HCT116 (cell line): Measurements from ENCODE around the gene SLC2A1. TPM values are rescaled to one million over a fixed set of nuclear protein-coding genes. Genes with fewer than 3 reads are reported as not detected.

Experiments used
- ATAC-seq: fragments of 200-7000 bp; cut with Tn5 transposase; 2 replicates; pipeline ENCODE4 v1.9.1; 2020; ENCODE audit warnings: mild to moderate bottlenecking, moderate library complexity
- BruUV-seq: library from RNA; stranded (reverse); fragments of 400-500 nt; replicated peaks from 2 replicates; lab custom pipeline; 2021; lab: Mats Ljungman, UMichigan
- CTCF ChIA-PET: fragments of 300-600 bp; sonication (Branson Sonifier 250); formaldehyde crosslinking; loops from one replicate; lab custom pipeline; 2021; ENCODE audit warnings: antibody characterized with exemption; lab: Charles Lee
- POLR2A ChIA-PET: fragments of 300-600, 350-600 bp; sonication (Branson Sonifier 250); formaldehyde crosslinking; loops from one replicate; lab custom pipeline; 2021; ENCODE audit warnings: antibody characterized with exemption; lab: Charles Lee
- RAD21 ChIA-PET, 2 experiments: fragments of 300-600 bp; sonication (Branson Sonifier 250); formaldehyde crosslinking; loops; one replicate each; lab custom pipeline; 2023; ENCODE audit warnings: low total read pairs in 2 of 2; ENCODE audit not compliant: uncharacterized antibody in 2 of 2, unreplicated experiment in 2 of 2, low non-redundant PET in 1 of 2; lab: Charles Lee
- DNase-seq: peaks from one replicate; pipeline ENCODE4 v3.0.0-alpha.2; 2010; ENCODE audit warnings: low read depth, low spot score
- H2AFZ ChIP-seq: fragments of 200-600 bp; shearing (Covaris generic), sonication (generic); 2 replicates; pipeline ENCODE4 v1.6.1; 2017; ENCODE audit warnings: low read depth, mixed run types, mixed read lengths, antibody characterized with exemption, low read length; ENCODE audit not compliant: poor library complexity, severe bottlenecking
- H3K27ac ChIP-seq: 2 replicates; pipeline ENCODE4 v1.5.1; 2012; ENCODE audit warnings: low read depth, low read length
- H3K27me3 ChIP-seq: fragments of 200-600 bp; sonication (generic); 2 replicates; pipeline ENCODE4 v1.6.1; 2016; ENCODE audit warnings: mixed run types, low read length, mixed read lengths; ENCODE audit not compliant: insufficient read depth
- H3K36me3 ChIP-seq, 2 experiments: fragments of 200-500 bp in 1 of 2; fragments of 200-600 bp in 1 of 2; sonication (Bioruptor generic) in 1 of 2; sonication (generic) in 1 of 2; 2 replicates each; pipeline versions ENCODE4 v1.5.1 to v1.6.1; 2014 to 2016; ENCODE audit warnings: low read length in 2 of 2, inconsistent platforms in 1 of 2, mixed read lengths in 1 of 2, mixed run types in 1 of 2; ENCODE audit not compliant: insufficient read depth in 2 of 2, control insufficient read depth in 1 of 2
- H3K4me1 ChIP-seq, 2 experiments: fragments of 200-600 bp in 1 of 2; sonication (generic) in 1 of 2; 2 replicates each; pipeline versions ENCODE4 v1.5.1 to v1.6.1; 2012 to 2017; ENCODE audit warnings: low read length in 2 of 2, inconsistent platforms in 1 of 2, mild to moderate bottlenecking in 1 of 2, mixed read lengths in 1 of 2, mixed run types in 1 of 2, moderate library complexity in 1 of 2; ENCODE audit not compliant: insufficient read depth in 2 of 2, control insufficient read depth in 1 of 2
- H3K4me2 ChIP-seq: fragments of 200-600 bp; sonication (generic); 2 replicates; pipeline ENCODE4 v1.6.1; 2017; ENCODE audit warnings: mixed run types, low read length, mixed read lengths
- H3K4me3 ChIP-seq, 2 experiments: fragments of 200-600 bp in 1 of 2; sonication (generic) in 1 of 2; replicated peaks in 1 of 2; 2 replicates each; pipeline ENCODE4 v1.5.1; 2011 to 2016; ENCODE audit warnings: low read length in 2 of 2, control low read depth in 1 of 2, low read depth in 1 of 2, mild to moderate bottlenecking in 1 of 2, mixed read lengths in 1 of 2, mixed run types in 1 of 2
- H3K79me2 ChIP-seq: fragments of 200-600 bp; sonication (generic); 2 replicates; pipeline ENCODE4 v1.6.1; 2017; ENCODE audit warnings: mild to moderate bottlenecking, mixed run types, low read length, moderate library complexity, mixed read lengths; ENCODE audit not compliant: insufficient read depth
- H3K9ac ChIP-seq: fragments of 200-600 bp; sonication (generic); 2 replicates; pipeline ENCODE4 v1.6.1; 2016; ENCODE audit warnings: low read length, mixed read lengths
- H3K9me2 ChIP-seq: fragments of 200-600 bp; sonication (generic), shearing (Covaris generic); 2 replicates; pipeline ENCODE4 v1.6.1; 2017; ENCODE audit warnings: mixed run types, mild to moderate bottlenecking, moderate library complexity; ENCODE audit not compliant: insufficient read depth
- H3K9me3 ChIP-seq, 2 experiments: fragments of 200-500 bp in 1 of 2; fragments of 200-600 bp in 1 of 2; sonication (Bioruptor generic) in 1 of 2; sonication (generic) in 1 of 2; 2 replicates each; pipeline ENCODE4 v1.6.1; 2014 to 2017; ENCODE audit warnings: low read length in 2 of 2, mixed read lengths in 2 of 2, inconsistent platforms in 1 of 2, low read depth in 1 of 2, mild to moderate bottlenecking in 1 of 2, mixed run types in 1 of 2, moderate library complexity in 1 of 2; ENCODE audit not compliant: control insufficient read depth in 1 of 2, insufficient read depth in 1 of 2
- H4K20me1 ChIP-seq: fragments of 200-600 bp; sonication (generic), shearing (Covaris generic); 2 replicates; pipeline ENCODE4 v1.6.1; 2017; ENCODE audit warnings: mixed run types, mild to moderate bottlenecking, moderate library complexity; ENCODE audit not compliant: insufficient read depth
- ATF3 ChIP-seq: IDR thresholded peaks from 2 replicates; pipeline ENCODE4 v1.6.1; 2012
- CEBPB ChIP-seq: IDR thresholded peaks from 2 replicates; pipeline ENCODE4 v1.6.1; 2012; ENCODE audit warnings: low read depth
- CTCF ChIP-seq, 3 experiments: fragments of 200-600 bp in 1 of 3; sonication (generic) in 1 of 3; IDR thresholded peaks in 2 of 3; conservative IDR thresholded peaks in 1 of 3; 2 replicates each; pipeline ENCODE4 v1.5.1; 2012 to 2017; ENCODE audit warnings: low read depth in 2 of 3, low read length in 2 of 3, antibody characterized with exemption in 1 of 3, borderline replicate concordance in 1 of 3, control low read depth in 1 of 3, mild to moderate bottlenecking in 1 of 3, mixed read lengths in 1 of 3, mixed run types in 1 of 3, moderate library complexity in 1 of 3; ENCODE audit not compliant: insufficient read depth in 1 of 3
- EGR1 ChIP-seq: IDR thresholded peaks from 2 replicates; pipeline ENCODE4 v1.6.1; 2012; ENCODE audit warnings: low read depth
- ELF1 ChIP-seq: IDR thresholded peaks from 2 replicates; pipeline ENCODE4 v1.6.1; 2012; ENCODE audit warnings: low read depth, borderline replicate concordance
- EZH2 ChIP-seq: fragments of 200-600 bp; sonication (generic); IDR thresholded peaks from 2 replicates; pipeline ENCODE4 v1.6.1; 2017; ENCODE audit warnings: antibody characterized with exemption, mixed run types
- EZH2phosphoT487 ChIP-seq: fragments of 200-600 bp; IDR thresholded peaks from 2 replicates; pipeline ENCODE4 v1.6.1; 2018; ENCODE audit warnings: antibody characterized with exemption, borderline replicate concordance
- FOSL1 ChIP-seq: IDR thresholded peaks from 2 replicates; pipeline ENCODE4 v1.6.1; 2012; ENCODE audit warnings: low read depth
- MAX ChIP-seq: IDR thresholded peaks from 2 replicates; pipeline ENCODE4 v1.6.1; 2012
- POLR2A ChIP-seq: IDR thresholded peaks from 2 replicates; pipeline ENCODE4 v1.7.0; 2011; ENCODE audit warnings: borderline replicate concordance; ENCODE audit not compliant: insufficient read depth, insufficient read length; ENCODE audit errors: extremely low read depth
- POLR2AphosphoS5 ChIP-seq: IDR thresholded peaks from 2 replicates; pipeline ENCODE4 v1.6.1; 2011; ENCODE audit warnings: mild to moderate bottlenecking, low read depth, low read length, moderate library complexity
- RAD21 ChIP-seq: IDR thresholded peaks from 2 replicates; pipeline ENCODE4 v1.6.1; 2012; ENCODE audit warnings: low read depth, mild to moderate bottlenecking
- SIN3A ChIP-seq: IDR thresholded peaks from 2 replicates; pipeline ENCODE4 v1.6.1; 2012; ENCODE audit warnings: low read depth
- SRF ChIP-seq: IDR thresholded peaks from 2 replicates; pipeline ENCODE4 v1.6.1; 2012; ENCODE audit warnings: low read depth
- TCF7L2 ChIP-seq: IDR thresholded peaks from 2 replicates; pipeline ENCODE4 v1.7.0; 2011; ENCODE audit warnings: borderline replicate concordance, inconsistent platforms; ENCODE audit not compliant: insufficient read depth, insufficient read length; ENCODE audit errors: extremely low read depth
- ZBTB33 ChIP-seq: IDR thresholded peaks from 2 replicates; pipeline ENCODE4 v1.6.1; 2011; ENCODE audit warnings: mild to moderate bottlenecking, low read length, moderate library complexity; ENCODE audit not compliant: insufficient replicate concordance; ENCODE audit errors: extremely low read depth
- ZNF274 ChIP-seq: fragments of 200-500 bp; sonication (Bioruptor generic); IDR thresholded peaks from 2 replicates; pipeline ENCODE4 v1.6.1; 2014; ENCODE audit warnings: mild to moderate bottlenecking, low read depth, low read length, inconsistent platforms
- intact Hi-C: fragments of 100-400 bp; cut with micrococcal nuclease; formaldehyde crosslinking; loops from 2 replicates; pipeline ENCODE4 v1.10.0; 2022
- total RNA-seq: library from RNA; stranded (reverse); gene quantifications from one replicate; pipeline ENCODE4 v1.2.1, GENCODE V29; 2021; ENCODE audit not compliant: unreplicated experiment
- TF ChIP-seq, protein P1 (sequence below): IDR thresholded peaks from 2 replicates; pipeline ENCODE4 v1.6.1; 2012; ENCODE audit warnings: low read depth

The SLC2A1 gene
- total RNA-seq, 1 experiment from 2014 or later = 248 TPM

GRCh38 chr1:42960566-42961311, 2.1 kb upstream of the SLC2A1 start:
- intact Hi-C loops = no loop called here
- ATAC-seq (no peak), DNase-seq (no peak)
- RAD21 ChIA-PET = interaction anchor here in 1 of 2 experiments (0.9 kb wide), 1 partner anchor 113 kb away, joined by 3 read pairs; no protein-coding TSS in a partner anchor
- Histone ChIP-seq H3K4me3 (no peak overlapping the region; a peak in 2 of 4 replicates), H3K27me3 (no peaks in the 10 kb centered on the region), H3K36me3 (no peaks in the 10 kb centered on the region; a peak in 1 of 4 replicates), H3K4me1 (peaks cover 47 to 71% of the 10 kb centered on the region in 2 experiments), H3K79me2 (peaks cover 48% of the 10 kb centered on the region), H3K9me2 (no peaks in the 10 kb centered on the region), H4K20me1 (peaks cover 13% of the 10 kb centered on the region; the same call in 1 of the 2 replicates), H3K9ac (peak overlapping the region; percentile 94; the same call in 1 of the 2 replicates), H3K27ac (no peak overlapping the region; the same call in 1 of the 2 replicates), H3K4me2 (peak overlapping the region; percentile 88), H3K9me3 (no peaks in the 10 kb centered on the region), H2AFZ (no peak overlapping the region)
- POLR2A ChIA-PET = no interaction called here
- CTCF ChIA-PET = no interaction called here
- no TSS peak for BruUV-seq
- no peak for TF ChIP-seq EZH2phosphoT487
- no peak for TF ChIP-seq ZNF274
- no peak for TF ChIP-seq CEBPB
- no peak for TF ChIP-seq SRF
- TF ChIP-seq ATF3 = no peak
- TF ChIP-seq FOSL1 = no peak
- TF ChIP-seq, protein P1, sequence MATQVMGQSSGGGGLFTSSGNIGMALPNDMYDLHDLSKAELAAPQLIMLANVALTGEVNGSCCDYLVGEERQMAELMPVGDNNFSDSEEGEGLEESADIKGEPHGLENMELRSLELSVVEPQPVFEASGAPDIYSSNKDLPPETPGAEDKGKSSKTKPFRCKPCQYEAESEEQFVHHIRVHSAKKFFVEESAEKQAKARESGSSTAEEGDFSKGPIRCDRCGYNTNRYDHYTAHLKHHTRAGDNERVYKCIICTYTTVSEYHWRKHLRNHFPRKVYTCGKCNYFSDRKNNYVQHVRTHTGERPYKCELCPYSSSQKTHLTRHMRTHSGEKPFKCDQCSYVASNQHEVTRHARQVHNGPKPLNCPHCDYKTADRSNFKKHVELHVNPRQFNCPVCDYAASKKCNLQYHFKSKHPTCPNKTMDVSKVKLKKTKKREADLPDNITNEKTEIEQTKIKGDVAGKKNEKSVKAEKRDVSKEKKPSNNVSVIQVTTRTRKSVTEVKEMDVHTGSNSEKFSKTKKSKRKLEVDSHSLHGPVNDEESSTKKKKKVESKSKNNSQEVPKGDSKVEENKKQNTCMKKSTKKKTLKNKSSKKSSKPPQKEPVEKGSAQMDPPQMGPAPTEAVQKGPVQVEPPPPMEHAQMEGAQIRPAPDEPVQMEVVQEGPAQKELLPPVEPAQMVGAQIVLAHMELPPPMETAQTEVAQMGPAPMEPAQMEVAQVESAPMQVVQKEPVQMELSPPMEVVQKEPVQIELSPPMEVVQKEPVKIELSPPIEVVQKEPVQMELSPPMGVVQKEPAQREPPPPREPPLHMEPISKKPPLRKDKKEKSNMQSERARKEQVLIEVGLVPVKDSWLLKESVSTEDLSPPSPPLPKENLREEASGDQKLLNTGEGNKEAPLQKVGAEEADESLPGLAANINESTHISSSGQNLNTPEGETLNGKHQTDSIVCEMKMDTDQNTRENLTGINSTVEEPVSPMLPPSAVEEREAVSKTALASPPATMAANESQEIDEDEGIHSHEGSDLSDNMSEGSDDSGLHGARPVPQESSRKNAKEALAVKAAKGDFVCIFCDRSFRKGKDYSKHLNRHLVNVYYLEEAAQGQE = no peak
- TF ChIP-seq POLR2A = no peak
- no peak for TF ChIP-seq MAX
- no peak for TF ChIP-seq TCF7L2
- no peak for TF ChIP-seq EGR1
- no peak for TF ChIP-seq EZH2
- no peak for TF ChIP-seq RAD21
- no peak for TF ChIP-seq POLR2AphosphoS5
- TF ChIP-seq SIN3A = no peak
- TF ChIP-seq CTCF (IDR thresholded peaks at IDR 0.05 in 2 of 3, conservative IDR thresholded peaks at IDR 0.05 in 1 of 3; ENCODE audit: borderline replicate concordance in 1 of 3, insufficient read depth in 1 of 3, low read depth in 2 of 3, low read length in 2 of 3) = no peak
- TF ChIP-seq ZBTB33 = no peak
- no peak for TF ChIP-seq ELF1
